Keratinocyte (primary cell): Measurements from ENCODE around the gene GREB1. TPM values are rescaled to one million over a fixed set of nuclear protein-coding genes. Genes with fewer than 3 reads are reported as not detected.

Experiments used
- DNase-seq: peaks from one replicate; pipeline ENCODE4 v3.0.0-alpha.2; 2011; ENCODE audit warnings: low read depth, missing footprints, low spot score
- FAIRE-seq: peaks from 2 replicates; lab custom pipeline; 2011; peaks lifted over from hg19 to GRCh38; lab: Jason Lieb, UNC
- H2AFZ ChIP-seq: 2 replicates; pipeline ENCODE4 v1.6.0; 2012; ENCODE audit warnings: low read length, control low read depth, inconsistent platforms; ENCODE audit not compliant: control insufficient read depth
- H3K27ac ChIP-seq: 2 replicates; pipeline ENCODE4 v1.5.1; 2011; ENCODE audit warnings: low read length; ENCODE audit not compliant: control insufficient read depth, insufficient read depth
- H3K27me3 ChIP-seq: 3 replicates; pipeline ENCODE4 v1.6.0; 2011; ENCODE audit warnings: low read length; ENCODE audit not compliant: control insufficient read depth, insufficient read depth; ENCODE audit errors: extremely low read depth
- H3K36me3 ChIP-seq, 2 experiments: 2 replicates in 1 of 2; 3 replicates in 1 of 2; pipeline ENCODE4 v1.5.1; 2011; ENCODE audit warnings: low read length in 2 of 2, mild to moderate bottlenecking in 1 of 2; ENCODE audit not compliant: control insufficient read depth in 2 of 2, insufficient read depth in 2 of 2; ENCODE audit errors: extremely low read depth in 1 of 2
- H3K4me1 ChIP-seq: 3 replicates; pipeline ENCODE4 v1.5.1; 2011; ENCODE audit warnings: low read length; ENCODE audit not compliant: control insufficient read depth, insufficient read depth; ENCODE audit errors: extremely low read depth
- H3K4me2 ChIP-seq: 3 replicates; pipeline ENCODE4 v1.6.0; 2011; ENCODE audit warnings: low read depth, low read length; ENCODE audit not compliant: control insufficient read depth, insufficient read depth; ENCODE audit errors: extremely low read depth
- H3K4me3 ChIP-seq, 3 experiments: fragments of 200-600 bp in 1 of 3; sonication (generic) in 1 of 3; 2 replicates in 2 of 3; 3 replicates in 1 of 3; pipeline ENCODE4 v1.5.1; 2011 to 2016; ENCODE audit warnings: low read length in 3 of 3, mild to moderate bottlenecking in 3 of 3, control low read depth in 2 of 3, inconsistent platforms in 1 of 3, low read depth in 1 of 3, mixed read lengths in 1 of 3, mixed run types in 1 of 3, moderate library complexity in 1 of 3; ENCODE audit not compliant: control insufficient read depth in 2 of 3, insufficient read depth in 2 of 3; ENCODE audit errors: extremely low read depth in 1 of 3
- H3K79me2 ChIP-seq: 2 replicates; pipeline ENCODE4 v1.6.0; 2012; ENCODE audit warnings: low read length; ENCODE audit not compliant: control insufficient read depth, insufficient read depth
- H3K9ac ChIP-seq: 3 replicates; pipeline ENCODE4 v1.6.0; 2011; ENCODE audit warnings: low read length; ENCODE audit not compliant: control insufficient read depth, insufficient read depth; ENCODE audit errors: extremely low read depth
- H3K9me1 ChIP-seq: 3 replicates; pipeline ENCODE4 v1.6.0; 2011; ENCODE audit warnings: low read length; ENCODE audit not compliant: control insufficient read depth, insufficient read depth; ENCODE audit errors: extremely low read depth
- H3K9me3 ChIP-seq: 2 replicates; pipeline ENCODE4 v1.5.1; 2012; ENCODE audit warnings: low read depth, low read length; ENCODE audit not compliant: control insufficient read depth
- H4K20me1 ChIP-seq: 3 replicates; pipeline ENCODE4 v1.6.0; 2011; ENCODE audit warnings: low read length; ENCODE audit not compliant: control insufficient read depth, insufficient read depth; ENCODE audit errors: extremely low read depth
- CTCF ChIP-seq, 3 experiments: IDR thresholded peaks in 1 of 3; conservative IDR thresholded peaks in 1 of 3; optimal IDR thresholded peaks in 1 of 3; 2 replicates in 2 of 3; 3 replicates in 1 of 3; pipeline versions ENCODE3 to v1.5.1; 2011; ENCODE audit warnings: low read length in 3 of 3, mild to moderate bottlenecking in 3 of 3, moderate library complexity in 2 of 3, control low read depth in 1 of 3, inconsistent platforms in 1 of 3; ENCODE audit not compliant: insufficient read depth in 2 of 3; ENCODE audit errors: extremely low read depth in 1 of 3
- EZH2 ChIP-seq: IDR thresholded peaks from one replicate; pipeline ENCODE4 v1.6.1; 2012; ENCODE audit warnings: inconsistent platforms, mild to moderate bottlenecking, low read length, moderate library complexity
- dilution Hi-C: fragments of 300-500 bp; cut with MboI; formaldehyde crosslinking; loops from one replicate; pipeline ENCODE4 v1.7.0; 2020; ENCODE audit warnings: low sequenced_read_pairs; ENCODE audit not compliant: extremely low pct_ligation_motif_present
- polyA plus RNA-seq, 5 experiments: library from polyadenylated mRNA; depleted of rRNA in 3 of 5; stranded (reverse) in 3 of 5; stranded (forward) in 1 of 5; unstranded in 1 of 5; fragments of >200 nt; gene quantifications; 1 replicate in 1 of 5; 2 replicates in 3 of 5; 3 replicates in 1 of 5; pipeline versions ENCODE4 v1.2.1 to v1.2.3, GENCODE V29; 2011 to 2012; ENCODE audit warnings: missing spikeins in 2 of 5, low read depth in 1 of 5, low replicate concordance in 1 of 5

The GREB1 gene
- polyA plus RNA-seq, 1 donor (not counting 4 experiments of a cell fraction or from before 2014, with no cell fraction given): 0.13 TPM

- no peak overlapping the region for H3K27ac ChIP-seq
- H3K9me1 ChIP-seq: no peaks in the 10 kb centered on the region
- no peak for TF ChIP-seq CTCF (optimal IDR thresholded peaks at IDR 0.05 in 1 of 3, IDR thresholded peaks at IDR 0.05 in 1 of 3, conservative IDR thresholded peaks at IDR 0.05 in 1 of 3; ENCODE audit: extremely low read depth in 1 of 3, insufficient read depth in 2 of 3, low read length in 3 of 3)
- no peak for TF ChIP-seq EZH2
- no peak for DNase-seq
- FAIRE-seq: no peak
- no peaks in the 10 kb centered on the region for H3K36me3 ChIP-seq
- peaks cover 6% of the 10 kb centered on the region for H3K27me3 ChIP-seq
- H3K9me3 ChIP-seq: no peaks in the 10 kb centered on the region
- H3K4me1 ChIP-seq: no peaks in the 10 kb centered on the region
- H2AFZ ChIP-seq: no peak overlapping the region
- dilution Hi-C loops: no loop called here
- no peak overlapping the region for H3K4me3 ChIP-seq
- H3K9ac ChIP-seq: no peak overlapping the region
- no peaks in the 10 kb centered on the region for H3K79me2 ChIP-seq
- no peaks in the 10 kb centered on the region for H4K20me1 ChIP-seq
- H3K4me2 ChIP-seq: no peak overlapping the region
Measured at GRCh38 chr2:11633923-11634478, 100.2 kb downstream of the GREB1 start.

GRCh38 chr2:11634584-11634983 is 100.7 kb downstream of the GREB1 start:
- Histone ChIP-seq H3K27me3 (peaks cover 8% of the 10 kb centered on the region), H3K9me1 (no peaks in the 10 kb centered on the region)
- dilution Hi-C loops: no loop called here

More at GRCh38 chr2:11634584-11634983, 100.7 kb downstream of the GREB1 start:
- Histone ChIP-seq H4K20me1 (no peaks in the 10 kb centered on the region), H2AFZ (no peak overlapping the region), H3K27ac (no peak overlapping the region), H3K79me2 (no peaks in the 10 kb centered on the region), H3K4me2 (no peak overlapping the region), H3K36me3 (no peaks in the 10 kb centered on the region), H3K9me3 (no peaks in the 10 kb centered on the region), H3K4me3 (no peak overlapping the region), H3K9ac (no peak overlapping the region), H3K4me1 (no peaks in the 10 kb centered on the region)
- TF ChIP-seq EZH2 (no peak), CTCF (optimal IDR thresholded peaks at IDR 0.05 in 1 of 3, IDR thresholded peaks at IDR 0.05 in 1 of 3, conservative IDR thresholded peaks at IDR 0.05 in 1 of 3; ENCODE audit: extremely low read depth in 1 of 3, insufficient read depth in 2 of 3, low read length in 3 of 3) (no peak)
- FAIRE-seq (no peak), DNase-seq (no peak)
